Activated CD4-positive, alpha-beta T cell treated with anti-CD3 and anti-CD28 coated beads for 24 hours (primary cell): ENCODE measurements around the gene C15orf39.
"Not testable (repeated sequence)": the region's sequence is repeated elsewhere in the genome, so short reads cannot be mapped to it uniquely, and the experiment has no call there.

Experiments used
- DNase-seq, 2 donors: peaks; one replicate each; pipeline ENCODE4 v3.0.0-alpha.2; 2020; ENCODE audit warnings: low read depth in 2 of 2

The C15orf39 gene

GRCh38 chr15:75212200-75212858 is 10.6 kb downstream of the C15orf39 start:
- DNase-seq = no peak

- no peak for DNase-seq
Measured at GRCh38 chr15:75213212-75213767, 11.6 kb downstream of the C15orf39 start.

- DNase-seq = no peak
Measured at GRCh38 chr15:75213768-75214221, 12.1 kb downstream of the C15orf39 start.

GRCh38 chr15:75214293-75215096 is 12.8 kb downstream of the C15orf39 start:
- DNase-seq = no peak

- no peak for DNase-seq
Measured at GRCh38 chr15:75215107-75216004, 13.7 kb downstream of the C15orf39 start.

- DNase-seq = no peak
Measured at GRCh38 chr15:75217012-75217411, 15.3 kb downstream of the C15orf39 start.

GRCh38 chr15:75217574-75217973 is 15.9 kb downstream of the C15orf39 start:
- not testable (repeated sequence) for DNase-seq

GRCh38 chr15:75219507-75219929 is 17.8 kb downstream of the C15orf39 start:
- DNase-seq = not testable (repeated sequence)

- DNase-seq = no peak
Measured at GRCh38 chr15:75223688-75224087, 22.0 kb downstream of the C15orf39 start.

- no peak for DNase-seq
Measured at GRCh38 chr15:75224281-75224680, 22.6 kb downstream of the C15orf39 start.

GRCh38 chr15:75225102-75225836 is 23.6 kb downstream of the C15orf39 start:
- DNase-seq = not testable (repeated sequence)

GRCh38 chr15:75225951-75226732 is 24.5 kb downstream of the C15orf39 start:
- DNase-seq = no peak

- DNase-seq = not testable (repeated sequence)
Measured at GRCh38 chr15:75227112-75227511, 25.4 kb downstream of the C15orf39 start.

- no peak for DNase-seq
Measured at GRCh38 chr15:75227663-75228280, 26.1 kb downstream of the C15orf39 start.

- DNase-seq = no peak
Measured at GRCh38 chr15:75228787-75229186, 27.1 kb downstream of the C15orf39 start.

- no peak for DNase-seq
Measured at GRCh38 chr15:75229191-75230015, 27.7 kb downstream of the C15orf39 start.

- no peak for DNase-seq
Measured at GRCh38 chr15:75230016-75230343, 28.3 kb downstream of the C15orf39 start.

- no peak for DNase-seq
Measured at GRCh38 chr15:75230551-75231371, 29.1 kb downstream of the C15orf39 start.
